ENCODE data around the gene METTL24. TPM values are rescaled to one million over a fixed set of nuclear protein-coding genes. Genes with fewer than 3 reads are reported as not detected.

The METTL24 gene
- not detected for total RNA-seq
- under 1 TPM in 1 of 3 donors, not detected in 2; 0.04 TPM for polyA plus RNA-seq
- long read RNA-seq, donor 1: 0 reads
- long read RNA-seq, donor 2: 0 reads

GRCh38 chr6:110357664-110358552, at the start of gene METTL24:
TSS of gene METTL24 (minus strand) at chr6:110358349. CDS start at chr6:110358272, 77 bp downstream.
- WGBS, 3 donors: 2 to 3% (median 3%) methylated on average over 52 to 107 of the region's 107 CpGs
- Histone ChIP-seq H3K27me3 (ENCODE audit: insufficient read depth in 3 of 3, low read length in 2 of 3) (peaks cover 0 to 32% (median 9%) of the 10 kb centered on the region in 3 donors), H3K4me1 (no peaks in the 10 kb centered on the region), H3K4me3 (peak within 1 kb of the TSS; percentile 64), H3K27ac (no peak within 1 kb of the TSS), H3K36me3 (ENCODE audit: insufficient read depth in 1 of 2, low read depth in 1 of 2) (no peaks in the 10 kb centered on the region), H3K9me3 (no peaks in the 10 kb centered on the region)
- intact Hi-C loops (cut with DNase I): no loop called here
- no peak for TF ChIP-seq CTCF (IDR thresholded peaks at IDR 0.05)
- DNase-seq (peak in 1 of 2 donors; percentile 16), ATAC-seq (peak in 3 of 4 donors; percentile 25 to 43 (median 25))

- no peak overlapping the region for H3K4me3 ChIP-seq
- no peak for DNase-seq
- TF ChIP-seq CTCF (IDR thresholded peaks at IDR 0.05): no peak
- H3K9me3 ChIP-seq: no peaks in the 10 kb centered on the region
- H3K27ac ChIP-seq: no peak overlapping the region
- no peaks in the 10 kb centered on the region for H3K4me1 ChIP-seq
- H3K36me3 ChIP-seq (ENCODE audit: insufficient read depth in 1 of 2, low read depth in 1 of 2): peaks cover 2 to 62% of the 10 kb centered on the region in 2 donors
- WGBS, 3 donors: 36 to 50% (median 42%) methylated on average over 8 of the region's 8 CpGs
- ATAC-seq: peak in 2 of 4 donors; percentile 43 to 49
- intact Hi-C loops (cut with DNase I): no loop called here
- H3K27me3 ChIP-seq (ENCODE audit: insufficient read depth in 3 of 3, low read length in 2 of 3): no peaks in the 10 kb centered on the region
These were observed 46.5 kb upstream of the METTL24 start for GRCh38 chr6:110404607-110405006.

GRCh38 chr6:110401585-110402176, 43.5 kb upstream of the METTL24 start:
- no peak overlapping the region for H3K4me3 ChIP-seq
- no peak overlapping the region for H3K27ac ChIP-seq
- no peak for ATAC-seq
- no peak for DNase-seq
- intact Hi-C loops (cut with DNase I): no loop called here
- no peak for TF ChIP-seq CTCF (IDR thresholded peaks at IDR 0.05)
- no peaks in the 10 kb centered on the region for H3K27me3 ChIP-seq (ENCODE audit: insufficient read depth in 3 of 3, low read length in 2 of 3)
- no peaks in the 10 kb centered on the region for H3K4me1 ChIP-seq
- no peaks in the 10 kb centered on the region for H3K9me3 ChIP-seq
- 83 to 88% (median 86%) methylated on average over 4 of the region's 4 CpGs for WGBS, 3 donors
- peaks cover 0 to 41% of the 10 kb centered on the region in 2 donors for H3K36me3 ChIP-seq (ENCODE audit: insufficient read depth in 1 of 2, low read depth in 1 of 2)

GRCh38 chr6:110400208-110400607, 42.1 kb upstream of the METTL24 start:
- H3K27ac ChIP-seq: no peak overlapping the region
- TF ChIP-seq CTCF (IDR thresholded peaks at IDR 0.05): no peak
- peaks cover 0 to 38% of the 10 kb centered on the region in 2 donors for H3K36me3 ChIP-seq (ENCODE audit: insufficient read depth in 1 of 2, low read depth in 1 of 2)
- peak overlapping the region; percentile 60 for H3K4me3 ChIP-seq
- WGBS, 3 donors: 64 to 74% (median 72%) methylated on average over 11 to 18 of the region's 18 CpGs
- intact Hi-C loops (cut with DNase I): no loop called here
- H3K9me3 ChIP-seq: no peaks in the 10 kb centered on the region
- DNase-seq (no peak), ATAC-seq (peak in 1 of 4 donors; percentile 25)
- no peaks in the 10 kb centered on the region for H3K4me1 ChIP-seq
- H3K27me3 ChIP-seq (ENCODE audit: insufficient read depth in 3 of 3, low read length in 2 of 3): no peaks in the 10 kb centered on the region
